Bronchial epithelial cell (primary cell): ENCODE measurements around the gene SLC33A1. TPM values are rescaled to one million over a fixed set of nuclear protein-coding genes. Genes with fewer than 3 reads are reported as not detected.

Source experiments
- DNase-seq: peaks from one replicate; pipeline ENCODE4 v3.0.0-alpha.2; 2010; ENCODE audit warnings: low read depth
- FAIRE-seq: peaks from 2 replicates; lab custom pipeline; 2011; peaks lifted over from hg19 to GRCh38; lab: Jason Lieb, UNC
- H3K27me3 ChIP-seq: 2 replicates; pipeline ENCODE4 v1.5.1; 2011; ENCODE audit warnings: low read length; ENCODE audit not compliant: control insufficient read depth, insufficient read depth
- H3K36me3 ChIP-seq: 2 replicates; pipeline ENCODE4 v1.5.1; 2011; ENCODE audit warnings: low read length; ENCODE audit not compliant: control insufficient read depth, insufficient read depth
- H3K4me3 ChIP-seq: 2 replicates; pipeline ENCODE4 v1.5.1; 2011; ENCODE audit warnings: mild to moderate bottlenecking, low read depth, low read length, control low read depth
- total RNA-seq: library from RNA; depleted of rRNA; stranded (reverse); fragments of >200 nt; gene quantifications from 2 replicates; pipeline ENCODE4 v1.2.1, GENCODE V29; 2014
- TF ChIP-seq, protein P1 (sequence below): IDR thresholded peaks from 2 replicates; pipeline ENCODE4 v1.5.1; 2011; ENCODE audit warnings: mild to moderate bottlenecking, moderate library complexity, low read length, control low read depth, inconsistent platforms; ENCODE audit not compliant: insufficient read depth, severe bottlenecking

SLC33A1 gene
- total RNA-seq, 1 donor from 2014 or later: 67.7 TPM

DNA sequence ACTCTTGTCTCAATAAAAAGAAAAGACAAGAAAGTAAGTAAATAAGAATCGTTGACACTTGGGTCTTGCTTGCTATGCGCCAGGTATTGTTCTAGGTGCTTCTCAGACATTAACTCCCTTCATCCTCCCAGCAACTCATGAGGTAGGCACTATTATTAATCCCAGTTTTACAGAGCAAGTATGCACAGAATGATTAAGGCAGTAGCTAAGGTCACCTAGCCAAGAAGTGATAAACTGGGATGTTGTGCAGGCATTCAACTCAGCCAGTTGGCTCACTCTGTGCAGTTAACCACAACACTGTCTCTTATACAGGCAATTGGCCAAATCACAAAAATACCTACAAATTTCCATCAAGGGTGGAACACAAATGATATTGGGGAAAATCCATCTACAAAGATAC is 46.4 kb downstream of the SLC33A1 start:
- H3K36me3 ChIP-seq: no peaks in the 10 kb centered on the region
- DNase-seq (no peak), FAIRE-seq (no peak)
- TF ChIP-seq, protein P1, sequence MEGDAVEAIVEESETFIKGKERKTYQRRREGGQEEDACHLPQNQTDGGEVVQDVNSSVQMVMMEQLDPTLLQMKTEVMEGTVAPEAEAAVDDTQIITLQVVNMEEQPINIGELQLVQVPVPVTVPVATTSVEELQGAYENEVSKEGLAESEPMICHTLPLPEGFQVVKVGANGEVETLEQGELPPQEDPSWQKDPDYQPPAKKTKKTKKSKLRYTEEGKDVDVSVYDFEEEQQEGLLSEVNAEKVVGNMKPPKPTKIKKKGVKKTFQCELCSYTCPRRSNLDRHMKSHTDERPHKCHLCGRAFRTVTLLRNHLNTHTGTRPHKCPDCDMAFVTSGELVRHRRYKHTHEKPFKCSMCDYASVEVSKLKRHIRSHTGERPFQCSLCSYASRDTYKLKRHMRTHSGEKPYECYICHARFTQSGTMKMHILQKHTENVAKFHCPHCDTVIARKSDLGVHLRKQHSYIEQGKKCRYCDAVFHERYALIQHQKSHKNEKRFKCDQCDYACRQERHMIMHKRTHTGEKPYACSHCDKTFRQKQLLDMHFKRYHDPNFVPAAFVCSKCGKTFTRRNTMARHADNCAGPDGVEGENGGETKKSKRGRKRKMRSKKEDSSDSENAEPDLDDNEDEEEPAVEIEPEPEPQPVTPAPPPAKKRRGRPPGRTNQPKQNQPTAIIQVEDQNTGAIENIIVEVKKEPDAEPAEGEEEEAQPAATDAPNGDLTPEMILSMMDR: no peak
- no peaks in the 10 kb centered on the region for H3K27me3 ChIP-seq
- H3K4me3 ChIP-seq: no peak overlapping the region

DNA sequence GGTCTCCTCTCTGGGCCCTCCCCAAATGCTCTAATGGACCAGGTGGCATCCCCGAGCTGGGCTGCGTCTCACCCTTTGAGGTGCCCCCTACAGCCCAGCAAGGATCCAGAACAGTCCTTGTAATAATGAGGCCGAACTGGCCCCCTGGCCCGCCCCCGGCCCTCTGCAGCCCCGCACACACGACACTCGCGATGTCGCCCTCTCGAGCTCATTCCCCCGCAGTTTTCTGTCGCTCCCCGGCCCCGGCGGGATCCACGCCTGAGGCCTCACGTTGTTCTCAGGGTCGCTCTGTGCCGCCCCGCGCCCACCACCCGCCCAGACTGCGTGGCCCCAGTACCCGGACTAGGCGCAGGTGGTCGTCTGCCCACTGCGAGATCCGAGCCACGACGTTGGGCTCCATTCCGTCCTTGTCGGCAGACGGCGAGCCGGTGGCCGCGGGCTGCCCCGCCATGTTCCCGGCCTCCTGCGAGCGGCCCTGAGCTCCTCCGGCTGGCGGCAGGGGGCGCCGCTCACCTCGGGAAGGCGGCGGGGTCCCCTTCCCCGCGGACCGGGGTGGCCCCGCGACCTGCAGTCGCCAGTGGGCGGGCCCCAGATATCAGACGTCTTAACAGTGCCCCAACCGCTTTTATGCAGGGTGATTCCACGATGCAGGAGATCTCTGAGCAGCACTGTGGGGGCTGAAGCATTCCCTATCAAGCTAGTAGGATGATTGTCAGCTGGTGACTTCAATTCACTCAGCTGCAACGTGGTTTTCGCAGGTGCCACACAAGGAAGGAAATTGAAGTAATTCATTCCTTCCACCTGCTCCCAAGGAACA is 48.2 kb downstream of the SLC33A1 start, which contains the start of gene C3orf33:
Gene C3orf33, minus strand, starts transcription at position 477 of the 817 bp plus-strand sequence. Its CDS starts 26 bp downstream, at position 451.
- DNase-seq: peak; percentile 36
- no peaks in the 10 kb centered on the region for H3K27me3 ChIP-seq
- TF ChIP-seq, protein P1: peak; percentile 86
- H3K36me3 ChIP-seq: no peaks in the 10 kb centered on the region
- H3K4me3 ChIP-seq: peak within 1 kb of the TSS; percentile 79
- no peak for FAIRE-seq

DNA sequence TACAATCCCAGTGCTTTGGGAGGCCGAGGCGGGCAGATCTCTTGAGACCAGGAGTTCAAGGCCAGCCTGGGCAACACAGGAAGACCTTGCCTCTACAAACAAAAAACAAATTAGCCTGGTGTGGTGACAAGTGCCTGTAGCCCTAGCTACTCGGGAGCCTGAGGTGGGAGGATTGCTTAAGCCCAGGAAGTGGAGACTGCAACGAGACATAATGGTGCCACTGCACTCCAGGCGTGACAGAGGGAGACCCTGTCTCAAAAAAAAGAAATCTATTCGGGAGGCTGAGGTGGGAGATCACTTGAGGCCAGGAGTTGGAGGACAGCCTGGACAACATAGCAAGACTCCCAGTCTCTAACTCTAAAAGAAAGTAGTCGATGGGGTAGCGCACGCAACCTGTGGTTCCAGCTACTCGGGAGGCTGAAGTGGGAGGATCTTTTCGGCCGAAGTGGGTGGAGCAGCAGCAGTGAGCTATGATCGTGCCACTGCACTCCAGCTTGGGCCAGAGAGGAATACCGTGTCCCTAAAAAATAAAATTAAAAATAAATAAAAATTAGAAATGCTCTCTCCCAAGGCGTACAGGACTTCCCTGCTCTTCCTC is 48.9 kb downstream of the SLC33A1 start:
- no peak for DNase-seq
- H3K27me3 ChIP-seq: no peaks in the 10 kb centered on the region
- FAIRE-seq: no peak
- TF ChIP-seq, protein P1: no peak
- H3K36me3 ChIP-seq: no peaks in the 10 kb centered on the region
- peak overlapping the region; percentile 79 for H3K4me3 ChIP-seq

DNA sequence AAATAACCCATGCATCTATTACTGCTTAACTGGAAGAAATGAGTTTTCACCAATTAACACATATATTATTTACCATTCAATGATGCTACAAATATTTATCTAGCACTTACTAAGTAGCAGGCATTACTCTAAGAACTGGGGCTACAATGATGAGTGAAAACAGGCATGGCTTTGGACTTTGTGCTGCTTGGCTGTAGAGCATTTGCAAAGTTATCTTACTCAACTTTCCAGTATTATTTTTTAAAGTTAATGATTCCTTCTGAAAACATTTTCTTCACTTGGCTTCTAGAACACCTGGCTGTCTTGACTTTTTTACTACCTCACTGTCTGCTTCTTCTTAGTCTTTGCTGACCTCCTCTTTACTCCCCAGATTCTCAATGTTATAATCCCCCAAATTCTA is 49.9 kb downstream of the SLC33A1 start:
- TF ChIP-seq, protein P1: no peak
- Histone ChIP-seq H3K4me3 (no peak overlapping the region), H3K36me3 (no peaks in the 10 kb centered on the region), H3K27me3 (no peaks in the 10 kb centered on the region)
- no peak for DNase-seq
- no peak for FAIRE-seq

DNA sequence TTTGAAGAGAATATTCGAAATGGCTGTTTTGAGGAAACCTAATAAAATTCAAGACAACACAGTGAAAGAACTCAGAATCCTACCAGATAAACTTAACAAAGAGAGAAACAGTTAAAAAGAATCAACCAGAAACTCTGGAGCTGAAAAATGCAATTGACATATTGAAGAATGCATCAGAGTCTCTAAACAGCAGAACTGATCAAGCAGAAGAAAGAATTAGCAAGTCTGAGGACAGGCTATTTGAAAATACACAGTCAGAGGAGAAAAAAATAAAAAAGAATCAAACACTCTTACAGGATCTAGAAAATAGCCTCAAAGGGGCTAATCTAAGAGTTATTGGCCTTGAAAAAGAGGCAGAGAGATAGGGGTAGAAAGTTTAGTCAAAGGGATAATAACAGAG is 61.7 kb downstream of the SLC33A1 start:
- DNase-seq (no peak), FAIRE-seq (no peak)
- no peaks in the 10 kb centered on the region for H3K36me3 ChIP-seq
- no peaks in the 10 kb centered on the region for H3K27me3 ChIP-seq
- H3K4me3 ChIP-seq: no peak overlapping the region
- TF ChIP-seq, protein P1: no peak
